Measurements from ENCODE around the gene GPSM3. TPM values are rescaled to one million over a fixed set of nuclear protein-coding genes. Genes with fewer than 3 reads are reported as not detected.

GPSM3 gene
- total and polyA plus RNA-seq, 2 of the 13 experiments (the other 11 are each of a cell fraction or from before 2014, with no cell fraction given) = 0.18 to 6.2 TPM

- peak; percentile 76 for TF ChIP-seq ARID4A (CRISPR knock-in tag; IDR thresholded peaks at IDR 0.05; ENCODE audit: borderline replicate concordance)
- TF ChIP-seq ESRRA (CRISPR knock-in tag; IDR thresholded peaks at IDR 0.05; ENCODE audit: low read depth) = no peak; the same call in 1 of the 2 replicates
- peak; percentile 69; the same call in 1 of the 2 replicates for TF ChIP-seq ZNF704 (CRISPR knock-in tag; IDR thresholded peaks at IDR 0.05; ENCODE audit: borderline replicate concordance)
- no peak; the same call in 1 of the 2 replicates for TF ChIP-seq POGK (CRISPR knock-in tag; conservative IDR thresholded peaks at IDR 0.05)
- TF ChIP-seq SNAI1 (CRISPR knock-in tag; IDR thresholded peaks at IDR 0.05; ENCODE audit: borderline replicate concordance) = no peak; the same call in 1 of the 2 replicates
- TF ChIP-seq NRL (CRISPR knock-in tag; IDR thresholded peaks at IDR 0.05; ENCODE audit: borderline replicate concordance) = no peak
- TF ChIP-seq ZFP91 (CRISPR knock-in tag; IDR thresholded peaks at IDR 0.05; ENCODE audit: borderline replicate concordance) = peak; percentile 76; the same call in 1 of the 2 replicates
- TF ChIP-seq ZSCAN5A (CRISPR knock-in tag; IDR thresholded peaks at IDR 0.05; ENCODE audit: borderline replicate concordance) = no peak
- no peak for TF ChIP-seq GPN1 (CRISPR knock-in tag; IDR thresholded peaks at IDR 0.05; ENCODE audit: borderline replicate concordance)
- TF ChIP-seq HMGXB3 (CRISPR knock-in tag; IDR thresholded peaks at IDR 0.05; ENCODE audit: borderline replicate concordance) = no peak
- TF ChIP-seq NBN (conservative IDR thresholded peaks at IDR 0.05) = no peak
- TF ChIP-seq KDM3A (CRISPR knock-in tag; IDR thresholded peaks at IDR 0.05; ENCODE audit: low read depth) = no peak
Observed at GRCh38 chr6:32154514-32155161, 37.8 kb downstream of the GPSM3 start (continued).
